NCI-H345 (cell line): Measurements from ENCODE around the gene RPL13.

Experiments
- DNase-seq: peaks from one replicate; lab custom pipeline; 2025; lab: John Stamatoyannopoulos, UW

Gene RPL13

DNA sequence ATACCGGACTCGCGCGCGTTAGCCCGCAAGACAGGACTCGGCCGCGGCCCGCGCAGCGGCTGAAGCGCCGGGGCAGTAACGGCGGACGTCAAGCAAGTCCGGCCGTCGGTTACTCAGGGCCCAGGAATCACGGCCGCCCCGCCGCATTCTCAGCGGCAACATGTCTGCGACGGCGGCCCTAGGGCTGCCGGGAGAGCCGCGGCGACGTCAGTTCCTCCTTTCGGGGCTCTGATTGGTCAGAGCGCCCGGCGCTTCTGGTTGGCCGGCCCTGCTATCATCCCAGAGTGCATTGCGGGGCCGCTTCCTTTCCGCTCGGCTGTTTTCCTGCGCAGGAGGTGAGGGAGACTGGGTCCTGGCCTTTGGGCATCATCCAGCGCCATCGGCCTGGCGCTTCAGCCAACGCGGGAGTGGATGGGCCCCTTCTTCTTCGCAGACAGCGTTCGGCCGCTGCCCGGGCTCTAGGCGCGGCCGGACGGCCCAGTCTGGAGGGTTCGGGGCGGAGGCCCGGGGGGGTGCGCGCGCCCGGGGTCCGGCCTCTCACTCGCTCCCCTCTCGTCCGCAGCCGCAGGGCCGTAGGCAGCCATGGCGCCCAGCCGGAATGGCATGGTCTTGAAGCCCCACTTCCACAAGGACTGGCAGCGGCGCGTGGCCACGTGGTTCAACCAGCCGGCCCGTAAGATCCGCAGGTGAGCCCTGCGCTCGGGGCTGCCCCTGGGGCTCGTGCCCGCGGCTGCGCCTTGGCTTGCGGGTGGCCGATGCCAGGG lies at the start of gene RPL13:
TSS of gene RPL13 (plus strand) at position 305 of the 764 bp plus-strand sequence. CDS start at position 583, 278 bp downstream.
- peak; percentile 92 for DNase-seq

DNA sequence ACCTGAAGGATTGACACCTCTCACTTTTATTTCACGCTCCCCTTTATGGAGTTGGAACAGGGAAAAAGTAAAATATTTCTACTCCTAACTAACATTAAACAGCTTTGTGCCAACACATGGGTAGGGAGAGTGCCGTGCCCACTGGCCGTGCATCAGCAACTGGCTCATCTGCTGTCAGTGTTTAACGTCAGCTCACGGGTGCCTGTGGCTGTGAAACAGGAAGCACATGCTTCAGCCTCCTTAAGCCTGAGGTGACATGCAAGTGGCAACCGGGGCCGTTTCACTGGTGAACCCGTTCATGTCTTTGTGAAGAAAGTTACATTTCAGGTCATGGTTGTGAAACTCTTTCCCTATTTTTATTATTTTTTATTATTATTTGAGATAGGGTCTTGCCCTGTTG lies 49.1 kb upstream of the RPL13 start:
- no peak for DNase-seq

DNA sequence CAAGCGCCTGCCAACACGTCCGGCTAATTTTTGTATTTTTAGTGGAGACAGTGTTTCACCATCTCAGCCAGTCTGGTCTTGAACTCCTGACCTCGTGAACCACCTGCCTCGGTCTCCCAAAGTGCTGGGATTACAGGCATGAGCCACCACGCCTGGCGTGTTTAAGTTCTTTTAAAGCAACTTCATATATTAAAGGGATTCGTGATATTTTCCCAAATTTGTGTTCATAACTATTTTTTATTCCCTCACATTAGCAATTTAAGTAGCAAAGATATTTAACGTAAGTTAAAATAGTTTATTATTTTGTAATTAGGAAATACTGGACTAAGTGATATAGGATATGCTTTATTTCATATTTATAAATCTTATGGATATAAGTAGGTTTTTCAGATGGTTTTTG lies 48.0 kb upstream of the RPL13 start:
- DNase-seq, result no peak

DNA sequence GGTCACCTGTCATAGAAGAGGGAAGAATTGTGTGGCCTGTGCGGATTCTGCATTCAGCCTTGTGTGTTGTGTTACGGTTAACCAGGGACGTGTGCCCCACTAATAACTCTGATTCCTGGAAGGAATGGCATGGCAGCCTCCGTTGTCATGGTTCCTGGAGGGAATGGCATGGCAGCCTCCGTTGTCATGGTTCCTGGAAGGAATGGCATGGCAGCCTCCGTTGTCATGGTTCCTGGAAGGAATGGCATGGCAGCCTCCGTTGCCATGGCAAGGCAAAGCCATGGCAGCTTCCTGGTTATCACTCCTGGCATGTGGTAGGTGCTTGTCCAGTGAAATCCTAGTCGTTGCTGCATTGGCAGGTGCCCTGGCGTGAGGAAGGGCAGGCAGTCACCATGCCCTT lies 43.4 kb upstream of the RPL13 start:
- no peak for DNase-seq

GRCh38 chr16:89519881-89520280 lies 40.6 kb upstream of the RPL13 start:
- DNase-seq, result no peak

DNA sequence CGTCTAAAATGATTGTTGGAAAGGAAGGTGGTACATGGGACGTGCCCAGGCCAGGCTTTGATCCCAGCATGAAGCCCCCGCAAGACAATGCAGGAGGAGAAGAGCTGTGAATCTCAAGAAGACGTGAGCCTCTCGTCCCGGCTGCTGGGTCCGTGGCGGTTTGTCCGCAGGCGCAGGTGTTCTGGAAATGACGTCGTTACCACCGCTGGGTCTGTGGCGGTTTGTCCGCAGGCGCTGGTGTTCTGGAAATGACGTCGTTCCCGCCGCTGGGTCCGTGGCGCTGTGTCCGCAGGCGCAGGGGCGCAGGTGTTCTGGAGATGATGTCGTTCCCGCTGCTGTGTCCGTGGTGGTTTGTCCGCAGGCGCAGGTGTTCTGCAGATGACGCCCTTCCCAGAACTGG lies 38.2 kb upstream of the RPL13 start:
- no peak for DNase-seq

DNA sequence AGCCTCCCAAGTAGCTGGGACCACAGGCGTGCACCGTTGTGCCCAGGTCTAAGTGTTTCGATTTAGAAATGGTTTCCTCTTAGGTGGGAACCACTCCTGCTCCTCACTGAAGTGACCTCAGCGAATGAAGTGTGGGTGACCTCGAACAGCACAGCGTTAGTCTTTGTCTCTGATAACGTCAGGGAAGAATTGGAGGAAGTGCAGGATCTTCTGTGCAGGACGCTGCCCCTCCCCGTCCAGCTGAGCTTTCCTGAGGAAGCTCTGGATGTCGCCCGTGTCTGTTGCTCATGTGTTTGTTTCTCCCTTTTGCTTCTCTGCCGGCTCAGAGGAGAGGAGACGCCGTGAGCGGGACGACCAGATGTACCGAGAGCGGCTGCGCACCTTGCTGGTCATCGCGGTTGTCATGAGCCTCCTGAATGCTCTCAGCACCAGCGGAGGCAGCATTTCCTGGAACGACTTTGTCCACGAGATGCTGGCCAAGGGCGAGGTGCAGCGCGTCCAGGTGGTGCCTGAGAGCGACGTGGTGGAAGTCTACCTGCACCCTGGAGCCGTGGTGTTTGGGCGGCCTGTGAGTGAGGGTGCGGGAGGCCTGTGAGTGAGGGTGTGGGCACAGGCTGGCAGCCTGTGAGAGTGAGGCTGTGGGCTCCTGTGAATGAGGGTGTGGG lies 36.7 kb upstream of the RPL13 start:
- no peak for DNase-seq

DNA sequence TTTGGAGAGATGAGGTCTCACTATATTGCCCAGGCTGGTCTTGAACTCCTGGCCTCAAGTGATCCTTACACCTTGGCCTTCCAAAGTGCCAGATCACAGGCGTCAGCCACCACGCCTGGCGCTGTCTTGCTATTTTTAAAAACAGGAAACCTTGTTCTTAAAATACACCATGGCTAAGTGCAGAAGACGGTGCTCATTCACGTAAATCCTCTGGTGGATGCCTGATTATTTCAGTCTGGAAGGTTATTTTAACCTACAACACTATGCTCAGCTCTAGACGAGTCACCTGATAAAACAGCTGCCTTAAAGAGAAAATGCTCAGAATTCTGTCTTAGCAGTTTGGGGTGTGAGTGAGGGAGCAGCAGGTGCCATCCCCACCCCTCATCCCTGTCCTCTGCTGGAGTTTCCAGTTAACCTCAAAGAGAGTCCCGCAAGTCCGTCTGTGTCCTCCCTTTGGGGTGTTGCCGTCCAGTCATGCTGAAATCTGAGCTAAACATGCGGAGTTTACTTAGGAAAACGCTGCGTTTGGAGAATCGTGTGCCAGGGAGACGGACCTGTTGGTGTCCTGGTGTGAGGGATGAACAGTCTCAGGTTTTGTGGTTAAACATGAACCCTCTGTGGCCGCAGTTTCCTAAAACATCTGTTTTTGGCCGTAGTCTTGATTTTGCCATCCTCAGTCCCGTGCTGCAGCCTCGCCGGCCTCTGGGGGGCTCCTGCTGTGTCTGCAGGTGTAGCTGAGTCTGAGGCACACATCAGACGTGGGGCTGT lies 35.2 kb upstream of the RPL13 start:
- no peak for DNase-seq

DNA sequence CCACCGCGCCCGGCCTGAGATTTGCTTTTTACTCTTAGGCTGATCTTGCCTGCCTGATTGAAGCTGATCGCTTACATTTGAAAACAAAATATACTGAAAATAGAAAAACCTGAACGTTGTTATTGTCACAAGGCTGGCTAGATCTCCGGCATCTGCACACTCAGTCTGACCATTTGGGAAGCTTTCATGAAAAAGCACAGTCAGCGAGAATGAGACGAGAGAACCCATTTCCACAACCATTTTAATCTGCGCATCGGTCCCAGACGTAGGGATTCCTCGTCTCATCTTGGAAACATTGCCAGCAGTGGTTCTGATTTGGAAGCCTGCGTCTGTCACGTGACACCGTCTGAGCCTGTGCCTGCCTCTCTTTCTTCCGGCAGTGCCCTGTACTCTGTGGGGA lies 31.4 kb upstream of the RPL13 start:
- DNase-seq, result no peak

- DNase-seq, result no peak
Observed at GRCh38 chr16:89530401-89531381, 29.8 kb upstream of the RPL13 start.

DNA sequence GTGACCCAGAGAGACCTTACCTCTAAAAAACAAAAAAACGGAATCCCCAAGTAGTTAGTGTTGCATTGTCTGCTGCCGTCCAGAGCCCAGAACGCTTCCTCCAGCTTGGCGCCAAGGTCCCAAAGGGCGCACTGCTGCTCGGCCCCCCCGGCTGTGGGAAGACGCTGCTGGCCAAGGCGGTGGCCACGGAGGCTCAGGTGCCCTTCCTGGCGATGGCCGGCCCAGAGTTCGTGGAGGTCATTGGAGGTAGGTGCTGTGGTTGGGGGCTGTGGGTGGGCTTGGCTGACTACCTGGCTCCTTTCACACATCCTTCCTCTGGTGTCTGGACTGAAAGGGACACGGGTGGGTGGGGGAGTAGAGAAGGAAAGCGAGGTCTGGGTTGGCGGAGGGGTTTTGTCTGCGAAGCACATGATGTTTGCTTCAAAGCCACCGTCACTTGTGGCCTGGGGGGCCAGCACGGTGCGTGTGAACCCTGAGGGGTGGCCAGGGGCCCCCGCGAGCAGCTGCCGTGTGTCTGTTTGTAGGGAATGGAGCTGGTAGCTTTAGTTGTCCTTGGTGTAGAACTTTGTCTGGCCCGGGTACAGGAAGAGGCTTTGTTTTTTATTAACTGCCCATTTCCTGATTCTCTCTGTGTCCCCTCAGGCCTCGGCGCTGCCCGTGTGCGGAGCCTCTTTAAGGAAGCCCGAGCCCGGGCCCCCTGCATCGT lies 28.5 kb upstream of the RPL13 start:
- DNase-seq, result no peak

DNA sequence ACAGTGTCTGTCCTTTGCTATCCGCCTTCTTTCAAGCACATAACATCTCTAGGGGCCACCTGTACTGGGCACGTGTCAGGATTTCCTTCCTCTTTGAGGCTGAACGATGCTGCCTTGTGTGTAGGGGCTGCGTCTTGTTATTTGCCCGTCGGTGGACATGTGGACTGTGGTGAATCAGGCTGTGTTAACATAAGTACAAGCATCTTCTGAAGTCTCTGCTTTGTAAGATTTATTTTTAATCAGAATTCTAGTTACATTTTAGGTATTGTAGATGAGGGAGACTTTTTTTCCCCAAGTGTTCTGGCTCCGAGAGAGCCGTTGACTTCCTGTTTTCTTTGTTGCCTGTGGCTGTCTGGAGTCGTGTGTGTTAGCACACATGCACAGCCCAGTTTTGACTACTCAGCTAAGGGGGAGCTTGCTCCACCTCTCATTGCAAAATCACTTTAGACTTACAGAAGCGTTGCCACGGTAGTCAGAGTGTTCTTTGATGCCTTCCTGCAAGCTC lies 26.2 kb upstream of the RPL13 start:
- DNase-seq, result no peak

DNA sequence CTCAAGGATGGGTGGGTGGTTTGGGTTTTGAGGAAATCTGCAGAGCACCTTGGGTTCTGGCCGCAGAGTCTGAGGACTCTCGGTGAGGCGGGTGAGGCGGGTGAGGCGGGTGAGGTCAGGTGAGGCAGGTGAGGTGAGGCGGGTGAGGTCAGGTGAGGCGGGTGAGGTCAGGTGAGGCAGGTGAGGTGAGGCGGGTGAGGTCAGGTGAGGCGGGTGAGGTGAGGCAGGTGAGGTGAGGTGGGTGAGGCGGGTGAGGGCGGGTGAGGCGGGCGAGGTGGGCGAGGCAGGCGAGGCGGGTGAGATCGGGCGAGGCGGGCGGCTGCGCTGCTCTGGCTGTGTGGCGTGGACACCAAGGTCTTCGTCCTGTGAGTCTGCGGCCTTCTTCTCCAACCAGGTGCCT lies 24.1 kb upstream of the RPL13 start:
- no peak for DNase-seq

- DNase-seq, result no peak
Observed at GRCh38 chr16:89536886-89537548, 23.5 kb upstream of the RPL13 start.

DNA sequence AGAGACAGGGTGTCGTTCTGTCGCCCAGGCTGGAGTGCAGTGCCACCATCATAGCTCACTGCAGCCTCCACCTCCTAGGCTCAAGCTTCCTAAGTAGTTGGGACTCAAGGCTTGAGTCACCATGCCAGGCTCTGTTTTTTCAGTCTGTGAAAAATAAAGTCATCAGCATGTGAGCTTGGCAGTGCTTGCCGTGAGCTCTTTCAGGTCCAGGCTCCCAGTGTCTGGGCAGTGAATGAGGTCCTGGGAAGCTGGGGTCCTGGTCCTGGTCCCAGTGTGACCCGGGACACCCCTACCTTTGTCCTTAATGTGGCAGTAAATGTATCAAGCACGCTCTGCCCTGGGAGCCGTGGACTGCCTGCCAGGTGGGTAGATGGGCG lies 22.9 kb upstream of the RPL13 start:
- DNase-seq, result no peak

GRCh38 chr16:89538286-89538685 lies 22.2 kb upstream of the RPL13 start:
- DNase-seq, result no peak

- no peak for DNase-seq
Observed at GRCh38 chr16:89540557-89540956, 19.9 kb upstream of the RPL13 start.

- no peak for DNase-seq
Observed at GRCh38 chr16:89541792-89542191, 18.7 kb upstream of the RPL13 start.

DNA sequence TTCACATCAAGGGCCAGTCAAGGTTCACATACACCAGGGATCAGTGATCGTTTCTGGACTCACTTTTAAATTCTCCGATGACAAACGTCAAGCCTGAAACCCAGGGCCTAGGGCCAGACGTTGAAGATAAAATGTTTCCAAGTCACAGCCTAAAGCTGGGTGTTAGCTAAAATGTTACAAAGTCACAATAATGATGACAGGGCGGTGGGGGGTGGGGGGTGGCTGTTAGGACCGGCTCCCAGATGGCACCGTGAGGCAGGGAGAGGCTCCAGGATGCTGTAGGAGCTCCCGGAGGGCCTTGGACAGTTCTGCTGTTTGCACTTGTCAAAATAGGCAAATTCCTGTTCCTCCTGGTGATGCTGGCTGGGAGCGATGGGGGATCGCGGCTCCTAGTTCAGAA lies 16.4 kb upstream of the RPL13 start:
- DNase-seq, result no peak

GRCh38 chr16:89544713-89545043 lies 15.8 kb upstream of the RPL13 start:
- DNase-seq, result no peak
